Stomach smooth muscle (tissue), 2 donors: ENCODE results near the gene SCAMP3.
"Not testable (repeated sequence)": the region's sequence is repeated elsewhere in the genome, so short reads cannot be mapped to it uniquely, and the experiment has no call there.

ENCODE experiments used
- H3K27ac ChIP-seq: one replicate; pipeline ENCODE4 v1.7.0; 2013; ENCODE audit warnings: mild to moderate bottlenecking, low read length, inconsistent platforms
- H3K27me3 ChIP-seq, 2 donors: one replicate each; pipeline ENCODE4 v1.7.0; 2013; ENCODE audit warnings: low read length in 2 of 2; ENCODE audit not compliant: insufficient read depth in 2 of 2, control insufficient read depth in 1 of 2
- H3K36me3 ChIP-seq, 2 donors: one replicate each; pipeline ENCODE4 v1.7.0; 2013; ENCODE audit warnings: low read length in 2 of 2; ENCODE audit not compliant: control insufficient read depth in 2 of 2, insufficient read depth in 2 of 2
- H3K4me1 ChIP-seq: one replicate; pipeline ENCODE4 v1.7.0; 2013; ENCODE audit warnings: low read length; ENCODE audit not compliant: control insufficient read depth, insufficient read depth
- H3K4me3 ChIP-seq, 2 donors: one replicate each; pipeline ENCODE4 v1.7.0; 2013; ENCODE audit warnings: low read length in 2 of 2
- H3K9ac ChIP-seq, 2 donors: one replicate each; pipeline ENCODE4 v1.7.0; 2013; ENCODE audit warnings: low read length in 2 of 2, mild to moderate bottlenecking in 1 of 2
- H3K9me3 ChIP-seq, 2 donors: one replicate each; pipeline ENCODE4 v1.7.0; 2013; ENCODE audit warnings: low read length in 2 of 2; ENCODE audit not compliant: control insufficient read depth in 2 of 2
- donor health status: healthy.
- donor health status: Pancreatic carcinoma.

Gene SCAMP3

GRCh38 chr1:155226910-155227260, 35.3 kb downstream of the SCAMP3 start:
- no peaks in the 10 kb centered on the region for H3K27me3 ChIP-seq
- peaks cover 21% of the 10 kb centered on the region for H3K4me1 ChIP-seq
- no peaks in the 10 kb centered on the region for H3K9me3 ChIP-seq
- peak overlapping the region; percentile 62 to 66 for H3K9ac ChIP-seq
- peak overlapping the region; percentile 85 for H3K27ac ChIP-seq
- H3K36me3 ChIP-seq: no peaks in the 10 kb centered on the region
- H3K4me3 ChIP-seq: peak overlapping the region; percentile 80 to 81

DNA sequence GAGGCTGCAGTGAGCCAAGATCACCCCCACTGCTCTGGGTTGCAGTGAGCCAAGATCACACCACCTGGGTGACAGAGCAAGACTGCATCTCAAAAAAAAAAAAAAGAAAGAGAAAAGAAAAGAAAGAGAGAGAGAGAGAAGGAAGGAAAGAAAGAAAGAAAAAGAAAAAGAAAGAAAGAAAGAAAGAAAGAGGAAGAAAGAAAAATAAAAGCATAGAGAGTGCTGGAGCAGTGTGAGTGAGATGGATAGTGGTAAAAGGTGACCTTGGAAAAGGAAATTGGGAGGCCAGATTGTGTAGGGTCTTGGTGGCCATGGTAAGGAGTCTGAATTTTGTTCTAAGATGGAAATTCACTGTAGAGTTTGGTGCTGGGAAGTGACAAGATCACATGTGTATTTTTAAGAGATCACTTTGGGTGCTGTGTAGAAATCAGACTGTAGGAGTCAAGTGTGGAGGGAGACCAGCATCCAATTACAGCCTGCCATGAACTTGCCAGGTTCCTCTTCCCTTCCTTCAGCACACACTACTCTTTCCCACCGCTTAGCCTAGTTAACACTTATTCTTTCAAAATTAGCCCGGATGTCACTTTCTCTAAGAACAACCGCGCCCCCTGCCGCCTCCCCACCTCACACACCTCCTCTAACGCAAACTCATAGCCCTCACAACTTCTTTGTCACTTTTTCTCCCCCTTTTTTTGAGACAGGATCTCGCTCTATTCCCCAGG, 35.8 kb downstream of the SCAMP3 start:
- peak overlapping the region; percentile 85 for H3K27ac ChIP-seq

DNA sequence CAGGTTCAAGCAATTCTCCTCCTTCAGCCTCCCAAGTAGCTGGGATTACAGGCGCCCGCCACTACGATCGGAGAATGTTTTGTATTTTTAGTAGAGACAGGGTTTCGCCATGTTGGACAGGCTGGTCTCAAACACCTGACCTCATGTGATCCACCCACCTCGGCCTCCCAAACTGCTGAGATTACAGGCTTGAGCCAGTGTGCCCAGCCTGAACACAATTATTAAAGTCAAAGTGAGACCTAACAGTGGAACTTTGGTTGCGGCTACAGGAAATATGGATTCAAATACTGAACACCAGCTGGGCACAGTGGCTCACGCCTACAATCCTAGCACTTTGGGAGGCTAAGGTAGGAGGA, 36.8 kb downstream of the SCAMP3 start:
- not testable (repeated sequence) for H3K27ac ChIP-seq, H3K36me3 ChIP-seq, H3K27me3 ChIP-seq, H3K4me3 ChIP-seq, H3K9me3 ChIP-seq, H3K9ac ChIP-seq
- H3K4me1 ChIP-seq: peaks cover 17% of the 10 kb centered on the region

More for the DNA sequence above, 35.8 kb downstream of the SCAMP3 start:
- Histone ChIP-seq H3K4me3 (peak overlapping the region; percentile 80 to 81), H3K27me3 (no peaks in the 10 kb centered on the region), H3K9me3 (no peaks in the 10 kb centered on the region), H3K36me3 (no peaks in the 10 kb centered on the region), H3K9ac (peak overlapping the region; percentile 62 to 66), H3K4me1 (peaks cover 17% of the 10 kb centered on the region)

- Histone ChIP-seq H3K4me3 (no peak overlapping the region), H3K9ac (no peak overlapping the region), H3K27ac (no peak overlapping the region), H3K27me3 (no peaks in the 10 kb centered on the region), H3K4me1 (peaks cover 18% of the 10 kb centered on the region), H3K9me3 (no peaks in the 10 kb centered on the region), H3K36me3 (no peaks in the 10 kb centered on the region)
Measured at GRCh38 chr1:155223047-155223446, 39.1 kb downstream of the SCAMP3 start.

- H3K27me3 ChIP-seq, H3K4me1 ChIP-seq, H3K27ac ChIP-seq, H3K9ac ChIP-seq, H3K4me3 ChIP-seq, H3K9me3 ChIP-seq, H3K36me3 ChIP-seq: not testable (repeated sequence)
Measured at GRCh38 chr1:155220211-155220965, 41.8 kb downstream of the SCAMP3 start.

DNA sequence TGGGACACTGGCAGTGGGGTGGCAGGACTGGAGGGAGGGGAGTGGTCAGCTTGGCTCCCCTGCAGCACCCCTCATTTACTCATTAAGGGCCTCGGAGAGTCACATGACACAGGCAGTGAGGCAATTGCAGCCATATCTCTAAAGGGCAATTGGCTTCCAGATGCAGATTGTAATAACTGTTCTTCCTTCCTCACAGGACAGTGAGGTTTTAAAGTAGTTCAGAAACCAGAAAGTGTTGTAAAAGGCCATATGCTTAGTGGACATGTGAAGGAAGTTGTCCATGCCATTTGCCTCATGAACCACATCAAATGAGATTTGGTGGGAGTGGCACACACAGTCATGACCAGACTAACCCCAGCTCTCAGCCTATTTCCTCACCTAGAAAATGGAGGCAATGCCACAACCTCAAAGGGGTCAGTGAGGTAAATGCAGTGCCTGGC, 42.5 kb downstream of the SCAMP3 start:
- peaks cover 5% of the 10 kb centered on the region for H3K4me1 ChIP-seq
- peak overlapping the region in 1 of 2 donors; percentile 44 for H3K4me3 ChIP-seq
- H3K9me3 ChIP-seq: no peaks in the 10 kb centered on the region
- H3K9ac ChIP-seq: no peak overlapping the region
- peak overlapping the region; percentile 24 for H3K27ac ChIP-seq
- H3K27me3 ChIP-seq: no peaks in the 10 kb centered on the region
- peaks cover 0 to 2% of the 10 kb centered on the region in 2 donors for H3K36me3 ChIP-seq

- peak overlapping the region; percentile 24 for H3K27ac ChIP-seq
Measured at GRCh38 chr1:155218854-155219591, 43.1 kb downstream of the SCAMP3 start.

GRCh38 chr1:155214702-155215101, 47.5 kb downstream of the SCAMP3 start:
- not testable (repeated sequence) for H3K27ac ChIP-seq, H3K9me3 ChIP-seq, H3K4me3 ChIP-seq, H3K36me3 ChIP-seq, H3K27me3 ChIP-seq, H3K9ac ChIP-seq
- peaks cover 15% of the 10 kb centered on the region for H3K4me1 ChIP-seq

More at GRCh38 chr1:155218854-155219591, 43.1 kb downstream of the SCAMP3 start:
- Histone ChIP-seq H3K4me1 (peaks cover 5% of the 10 kb centered on the region), H3K9ac (peak overlapping the region in 1 of 2 donors; percentile 42), H3K27me3 (no peaks in the 10 kb centered on the region), H3K36me3 (peaks cover 0 to 2% of the 10 kb centered on the region in 2 donors), H3K9me3 (no peaks in the 10 kb centered on the region), H3K4me3 (peak overlapping the region; percentile 40 to 44)

- H3K27ac ChIP-seq, H3K9me3 ChIP-seq, H3K27me3 ChIP-seq, H3K9ac ChIP-seq, H3K4me3 ChIP-seq, H3K36me3 ChIP-seq: not testable (repeated sequence)
- H3K4me1 ChIP-seq: peaks cover 34% of the 10 kb centered on the region
Measured at GRCh38 chr1:155212051-155212440, 50.1 kb downstream of the SCAMP3 start.

DNA sequence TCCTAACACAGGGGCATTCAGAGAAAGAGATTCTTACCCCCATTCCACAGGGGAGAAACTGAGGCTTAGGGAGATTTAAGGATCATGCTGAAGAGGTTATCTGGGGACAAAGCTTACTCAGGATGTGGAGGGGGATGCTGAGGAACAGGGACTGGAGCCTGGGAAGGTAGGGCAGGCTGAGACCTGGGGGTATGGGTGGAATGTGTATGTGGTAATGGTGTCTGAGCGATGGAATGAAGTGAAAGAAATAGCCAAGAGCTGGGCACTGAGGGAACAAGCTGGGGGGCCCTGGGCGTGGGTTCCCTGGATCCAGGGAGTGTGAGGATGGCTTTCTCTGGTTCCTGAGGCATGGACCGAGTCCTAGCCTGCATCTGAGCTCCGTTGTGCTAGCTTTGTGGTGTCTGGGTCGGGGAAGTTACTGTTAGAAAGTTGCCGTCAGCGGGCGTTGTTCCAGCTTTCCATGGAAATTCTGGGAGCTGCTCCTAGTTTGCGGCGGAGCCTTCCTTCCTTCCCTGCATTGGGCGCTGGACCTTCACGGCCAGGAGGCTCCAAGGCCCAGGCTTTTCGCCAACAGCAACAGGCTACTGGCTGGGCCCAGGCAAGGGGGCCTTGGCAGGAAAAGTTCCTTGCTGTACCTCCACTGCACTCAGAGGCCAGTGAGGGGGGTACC, 50.6 kb downstream of the SCAMP3 start:
- H3K9ac ChIP-seq, H3K4me3 ChIP-seq: not testable (repeated sequence)
- peak overlapping the region; percentile 49 for H3K27ac ChIP-seq

More for the DNA sequence above, 50.6 kb downstream of the SCAMP3 start:
- not testable (repeated sequence) for H3K9me3 ChIP-seq, H3K27me3 ChIP-seq, H3K36me3 ChIP-seq
- peaks cover 39% of the 10 kb centered on the region for H3K4me1 ChIP-seq
